ENCODE results near the gene MAP2K4.

DNA sequence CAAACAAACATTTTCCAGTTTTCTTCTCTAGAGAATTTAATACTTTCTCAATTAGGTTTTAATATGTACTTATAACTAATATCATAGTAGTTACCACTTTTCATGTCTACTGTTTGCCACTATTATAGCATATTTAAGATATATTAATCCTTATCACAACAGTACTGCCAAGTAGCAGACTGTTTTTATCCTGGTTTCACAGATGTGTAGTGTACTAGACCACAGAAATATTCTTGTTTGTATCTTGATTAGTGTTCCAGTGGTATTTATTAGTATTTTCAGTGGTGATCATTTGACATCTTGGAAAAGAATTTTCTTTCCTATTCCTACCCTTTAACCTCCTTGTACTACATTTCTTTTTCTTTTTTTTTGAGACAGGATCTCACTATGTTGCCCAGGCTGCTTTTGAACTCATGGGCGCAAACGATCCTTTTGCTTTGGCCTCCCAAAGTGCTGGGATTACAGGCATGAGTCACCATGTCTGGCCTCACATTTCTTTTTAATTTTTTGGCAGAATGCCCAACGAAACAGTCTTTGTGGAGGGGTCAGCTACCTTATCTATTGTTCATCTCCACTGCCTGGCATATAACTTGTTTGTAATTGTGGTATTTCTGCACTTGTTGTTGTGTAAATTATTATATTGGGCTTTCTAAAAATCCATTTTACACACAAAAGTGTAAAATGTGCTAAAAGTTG lies 27.2 kb downstream of the MAP2K4 start:
- TF ChIP-seq, protein P1, sequence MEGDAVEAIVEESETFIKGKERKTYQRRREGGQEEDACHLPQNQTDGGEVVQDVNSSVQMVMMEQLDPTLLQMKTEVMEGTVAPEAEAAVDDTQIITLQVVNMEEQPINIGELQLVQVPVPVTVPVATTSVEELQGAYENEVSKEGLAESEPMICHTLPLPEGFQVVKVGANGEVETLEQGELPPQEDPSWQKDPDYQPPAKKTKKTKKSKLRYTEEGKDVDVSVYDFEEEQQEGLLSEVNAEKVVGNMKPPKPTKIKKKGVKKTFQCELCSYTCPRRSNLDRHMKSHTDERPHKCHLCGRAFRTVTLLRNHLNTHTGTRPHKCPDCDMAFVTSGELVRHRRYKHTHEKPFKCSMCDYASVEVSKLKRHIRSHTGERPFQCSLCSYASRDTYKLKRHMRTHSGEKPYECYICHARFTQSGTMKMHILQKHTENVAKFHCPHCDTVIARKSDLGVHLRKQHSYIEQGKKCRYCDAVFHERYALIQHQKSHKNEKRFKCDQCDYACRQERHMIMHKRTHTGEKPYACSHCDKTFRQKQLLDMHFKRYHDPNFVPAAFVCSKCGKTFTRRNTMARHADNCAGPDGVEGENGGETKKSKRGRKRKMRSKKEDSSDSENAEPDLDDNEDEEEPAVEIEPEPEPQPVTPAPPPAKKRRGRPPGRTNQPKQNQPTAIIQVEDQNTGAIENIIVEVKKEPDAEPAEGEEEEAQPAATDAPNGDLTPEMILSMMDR (conservative IDR thresholded peaks at IDR 0.05; ENCODE audit: low read depth, low read length), result no peak
- no peak for TF ChIP-seq EZH2 (IDR thresholded peaks at IDR 0.05; ENCODE audit: borderline replicate concordance, low read depth, low read length, poor library complexity, severe bottlenecking)
